ENCODE measurements around the gene NMRK2.

DNA sequence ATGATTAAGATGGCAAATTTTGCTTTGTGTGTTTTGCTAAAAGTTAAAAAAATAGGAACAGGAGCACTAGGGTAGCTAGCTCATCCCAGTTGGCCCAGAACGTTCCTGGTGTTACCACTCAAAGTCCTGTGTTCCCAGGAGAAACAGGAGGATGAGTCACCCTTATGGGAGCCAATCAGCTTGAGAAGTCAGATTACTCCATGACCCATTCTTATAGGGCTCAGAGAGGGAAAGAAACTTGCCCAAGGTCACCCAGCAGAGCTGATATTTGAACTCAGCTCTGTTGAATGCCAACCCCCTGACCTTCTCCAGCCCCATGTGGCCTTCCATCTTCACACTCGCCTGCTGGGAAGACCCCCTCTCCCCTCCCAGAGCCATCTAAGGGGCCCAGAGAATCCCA is 13.0 kb downstream of the NMRK2 start:
- TF ChIP-seq, protein P1, sequence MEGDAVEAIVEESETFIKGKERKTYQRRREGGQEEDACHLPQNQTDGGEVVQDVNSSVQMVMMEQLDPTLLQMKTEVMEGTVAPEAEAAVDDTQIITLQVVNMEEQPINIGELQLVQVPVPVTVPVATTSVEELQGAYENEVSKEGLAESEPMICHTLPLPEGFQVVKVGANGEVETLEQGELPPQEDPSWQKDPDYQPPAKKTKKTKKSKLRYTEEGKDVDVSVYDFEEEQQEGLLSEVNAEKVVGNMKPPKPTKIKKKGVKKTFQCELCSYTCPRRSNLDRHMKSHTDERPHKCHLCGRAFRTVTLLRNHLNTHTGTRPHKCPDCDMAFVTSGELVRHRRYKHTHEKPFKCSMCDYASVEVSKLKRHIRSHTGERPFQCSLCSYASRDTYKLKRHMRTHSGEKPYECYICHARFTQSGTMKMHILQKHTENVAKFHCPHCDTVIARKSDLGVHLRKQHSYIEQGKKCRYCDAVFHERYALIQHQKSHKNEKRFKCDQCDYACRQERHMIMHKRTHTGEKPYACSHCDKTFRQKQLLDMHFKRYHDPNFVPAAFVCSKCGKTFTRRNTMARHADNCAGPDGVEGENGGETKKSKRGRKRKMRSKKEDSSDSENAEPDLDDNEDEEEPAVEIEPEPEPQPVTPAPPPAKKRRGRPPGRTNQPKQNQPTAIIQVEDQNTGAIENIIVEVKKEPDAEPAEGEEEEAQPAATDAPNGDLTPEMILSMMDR (IDR thresholded peaks at IDR 0.05 in 4 of 5, conservative IDR thresholded peaks at IDR 0.05 in 1 of 5) = no peak
- peak; percentile 22 to 40 for TF ChIP-seq POLR2A (IDR thresholded peaks at IDR 0.05)

Measured in gastrocnemius medialis (tissue), 4 donors.